Mucosa of rectum (tissue), 2 donors: ENCODE results near the gene MYO5B.

Experiments
- H3K27ac ChIP-seq, 2 donors: one replicate each; pipeline ENCODE4 v1.7.0; 2013; ENCODE audit warnings: inconsistent platforms in 2 of 2, low read depth in 2 of 2, low read length in 2 of 2
- H3K27me3 ChIP-seq, 2 donors: one replicate each; pipeline ENCODE4 v1.7.0; 2013; ENCODE audit warnings: low read length in 2 of 2; ENCODE audit not compliant: control insufficient read depth in 2 of 2, insufficient read depth in 2 of 2
- H3K36me3 ChIP-seq, 2 donors: one replicate each; pipeline ENCODE4 v1.7.0; 2013; ENCODE audit warnings: low read length in 2 of 2; ENCODE audit not compliant: control insufficient read depth in 2 of 2, insufficient read depth in 2 of 2
- H3K4me1 ChIP-seq, 2 donors: one replicate each; pipeline ENCODE4 v1.7.0; 2013; ENCODE audit warnings: low read length in 2 of 2, mild to moderate bottlenecking in 1 of 2; ENCODE audit not compliant: control insufficient read depth in 2 of 2, insufficient read depth in 2 of 2
- H3K4me3 ChIP-seq, 2 donors: one replicate each; pipeline ENCODE4 v1.7.0; 2013; ENCODE audit warnings: low read length in 2 of 2
- H3K9ac ChIP-seq, 2 donors: one replicate each; pipeline ENCODE4 v1.7.0; 2013; ENCODE audit warnings: low read length in 2 of 2, low read depth in 1 of 2, mild to moderate bottlenecking in 1 of 2
- H3K9me3 ChIP-seq, 2 donors: one replicate each; pipeline ENCODE4 v1.7.0; 2013; ENCODE audit warnings: low read length in 2 of 2; ENCODE audit not compliant: control insufficient read depth in 2 of 2
- donor health status: healthy.
- donor health status: Normal muscosa, but diverticular disease.

MYO5B gene

DNA sequence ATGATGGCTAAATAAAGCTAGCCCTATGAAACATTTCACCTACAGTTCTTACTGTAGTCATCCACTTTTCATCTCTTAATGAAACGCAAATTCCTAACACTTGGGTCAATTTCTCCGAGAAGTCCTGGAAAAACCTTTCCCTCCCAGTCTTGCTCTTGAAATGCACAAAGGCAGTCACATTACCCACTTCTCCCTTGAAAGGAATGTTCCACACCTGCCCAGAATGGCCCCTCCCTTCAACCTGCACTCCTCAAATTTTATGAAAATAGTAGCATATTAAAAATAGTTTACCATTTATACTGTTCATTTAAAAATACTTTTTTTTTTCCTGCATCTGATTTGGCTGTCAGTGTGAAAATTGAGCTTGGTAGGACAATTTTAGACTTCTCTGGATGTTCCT lies 316.9 kb downstream of the MYO5B start:
- H3K4me3 ChIP-seq: no peak overlapping the region
- H3K9ac ChIP-seq: no peak overlapping the region
- H3K27me3 ChIP-seq: no peaks in the 10 kb centered on the region
- H3K9me3 ChIP-seq: no peaks in the 10 kb centered on the region
- H3K36me3 ChIP-seq: peaks cover 47 to 61% of the 10 kb centered on the region in 2 donors
- no peak overlapping the region for H3K27ac ChIP-seq
- H3K4me1 ChIP-seq: no peaks in the 10 kb centered on the region

DNA sequence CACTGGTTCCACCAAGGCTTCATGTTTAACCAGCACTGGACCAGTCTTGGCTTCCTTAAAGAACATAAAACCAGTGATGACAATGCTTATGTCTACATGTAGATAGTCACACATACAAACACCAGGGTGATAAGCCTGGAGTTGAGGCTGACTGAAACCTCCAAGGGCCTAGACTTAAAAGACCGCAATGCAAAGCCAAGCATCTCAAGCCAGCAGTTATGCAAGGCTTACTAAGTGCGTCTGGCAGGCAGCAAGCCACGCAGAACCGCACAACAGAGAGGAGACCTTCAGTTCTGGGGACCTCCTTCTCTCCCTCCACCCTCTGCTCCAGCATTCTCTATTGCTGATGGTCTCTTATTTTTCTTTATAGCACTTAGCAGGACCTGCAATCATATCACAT lies 318.4 kb downstream of the MYO5B start:
- Histone ChIP-seq H3K27ac (no peak overlapping the region), H3K4me1 (no peaks in the 10 kb centered on the region), H3K27me3 (no peaks in the 10 kb centered on the region), H3K36me3 (peaks cover 57 to 68% of the 10 kb centered on the region in 2 donors), H3K9me3 (no peaks in the 10 kb centered on the region), H3K4me3 (no peak overlapping the region), H3K9ac (no peak overlapping the region)

GRCh38 chr18:49875783-49876182 lies 319.2 kb downstream of the MYO5B start:
- H3K36me3 ChIP-seq: peaks cover 57 to 70% of the 10 kb centered on the region in 2 donors
- no peak overlapping the region for H3K4me3 ChIP-seq
- H3K4me1 ChIP-seq: no peaks in the 10 kb centered on the region
- no peaks in the 10 kb centered on the region for H3K27me3 ChIP-seq
- no peak overlapping the region for H3K27ac ChIP-seq
- H3K9me3 ChIP-seq: no peaks in the 10 kb centered on the region
- no peak overlapping the region for H3K9ac ChIP-seq

DNA sequence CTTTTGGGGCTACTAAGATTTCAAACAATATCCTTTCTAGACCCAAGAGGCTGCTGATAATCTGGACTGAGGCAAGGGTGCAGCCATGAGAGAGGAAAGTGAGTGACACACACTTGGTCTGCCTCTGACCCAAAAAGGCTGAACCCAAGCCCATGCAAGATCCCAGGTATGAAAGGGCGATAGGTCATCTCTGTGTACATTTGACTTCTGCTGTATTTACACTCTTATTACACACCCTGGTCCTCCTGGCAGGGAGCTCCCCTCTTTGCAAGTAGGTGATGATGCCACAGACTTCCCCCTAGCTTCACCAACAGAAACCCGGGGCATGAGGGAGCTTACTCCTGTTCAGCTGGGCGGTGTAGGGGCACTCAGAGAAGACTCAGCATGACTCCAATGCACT lies 319.8 kb downstream of the MYO5B start:
- H3K36me3 ChIP-seq: peaks cover 57 to 71% of the 10 kb centered on the region in 2 donors
- H3K9ac ChIP-seq: no peak overlapping the region
- H3K9me3 ChIP-seq: no peaks in the 10 kb centered on the region
- H3K4me1 ChIP-seq: no peaks in the 10 kb centered on the region
- no peak overlapping the region for H3K27ac ChIP-seq
- H3K27me3 ChIP-seq: no peaks in the 10 kb centered on the region
- no peak overlapping the region for H3K4me3 ChIP-seq

- no peak overlapping the region for H3K4me3 ChIP-seq
- no peaks in the 10 kb centered on the region for H3K27me3 ChIP-seq
- no peaks in the 10 kb centered on the region for H3K4me1 ChIP-seq
- H3K9me3 ChIP-seq: no peaks in the 10 kb centered on the region
- H3K36me3 ChIP-seq: peaks cover 54 to 66% of the 10 kb centered on the region in 2 donors
- H3K27ac ChIP-seq: no peak overlapping the region
- H3K9ac ChIP-seq: no peak overlapping the region
These were observed 320.7 kb downstream of the MYO5B start for GRCh38 chr18:49874238-49874637.

- no peak overlapping the region for H3K9ac ChIP-seq
- H3K4me3 ChIP-seq: no peak overlapping the region
- no peaks in the 10 kb centered on the region for H3K9me3 ChIP-seq
- H3K36me3 ChIP-seq: peaks cover 19 to 30% of the 10 kb centered on the region in 2 donors
- H3K4me1 ChIP-seq: no peaks in the 10 kb centered on the region
- no peaks in the 10 kb centered on the region for H3K27me3 ChIP-seq
- no peak overlapping the region for H3K27ac ChIP-seq
These were observed 325.6 kb downstream of the MYO5B start for GRCh38 chr18:49869354-49869753.

DNA sequence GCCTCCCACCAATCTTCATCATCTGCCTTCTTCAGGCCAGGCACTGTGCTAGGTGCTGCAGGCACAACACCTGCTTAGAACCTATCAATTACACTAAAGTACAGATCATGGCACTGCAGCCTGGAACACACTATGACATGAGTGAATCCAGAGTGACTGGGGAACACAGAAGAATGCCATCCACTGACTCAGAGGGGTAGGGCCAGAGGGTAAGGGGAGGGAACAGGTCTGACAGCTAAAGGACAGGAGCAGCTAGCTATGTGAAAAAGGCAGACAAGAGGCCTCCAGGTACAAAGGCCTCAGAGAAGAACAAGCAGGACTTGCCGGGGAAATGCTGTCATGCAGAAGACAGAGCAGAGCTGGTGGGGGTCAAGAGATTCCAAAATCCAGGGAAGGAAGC lies 328.3 kb downstream of the MYO5B start:
- Histone ChIP-seq H3K27me3 (no peaks in the 10 kb centered on the region), H3K9ac (no peak overlapping the region), H3K27ac (no peak overlapping the region)

GRCh38 chr18:49865401-49865800 lies 329.5 kb downstream of the MYO5B start:
- peaks cover 5 to 22% of the 10 kb centered on the region in 2 donors for H3K36me3 ChIP-seq

More for the DNA sequence above, 328.3 kb downstream of the MYO5B start:
- Histone ChIP-seq H3K9me3 (no peaks in the 10 kb centered on the region), H3K4me3 (no peak overlapping the region), H3K36me3 (peaks cover 5 to 25% of the 10 kb centered on the region in 2 donors), H3K4me1 (no peaks in the 10 kb centered on the region)

DNA sequence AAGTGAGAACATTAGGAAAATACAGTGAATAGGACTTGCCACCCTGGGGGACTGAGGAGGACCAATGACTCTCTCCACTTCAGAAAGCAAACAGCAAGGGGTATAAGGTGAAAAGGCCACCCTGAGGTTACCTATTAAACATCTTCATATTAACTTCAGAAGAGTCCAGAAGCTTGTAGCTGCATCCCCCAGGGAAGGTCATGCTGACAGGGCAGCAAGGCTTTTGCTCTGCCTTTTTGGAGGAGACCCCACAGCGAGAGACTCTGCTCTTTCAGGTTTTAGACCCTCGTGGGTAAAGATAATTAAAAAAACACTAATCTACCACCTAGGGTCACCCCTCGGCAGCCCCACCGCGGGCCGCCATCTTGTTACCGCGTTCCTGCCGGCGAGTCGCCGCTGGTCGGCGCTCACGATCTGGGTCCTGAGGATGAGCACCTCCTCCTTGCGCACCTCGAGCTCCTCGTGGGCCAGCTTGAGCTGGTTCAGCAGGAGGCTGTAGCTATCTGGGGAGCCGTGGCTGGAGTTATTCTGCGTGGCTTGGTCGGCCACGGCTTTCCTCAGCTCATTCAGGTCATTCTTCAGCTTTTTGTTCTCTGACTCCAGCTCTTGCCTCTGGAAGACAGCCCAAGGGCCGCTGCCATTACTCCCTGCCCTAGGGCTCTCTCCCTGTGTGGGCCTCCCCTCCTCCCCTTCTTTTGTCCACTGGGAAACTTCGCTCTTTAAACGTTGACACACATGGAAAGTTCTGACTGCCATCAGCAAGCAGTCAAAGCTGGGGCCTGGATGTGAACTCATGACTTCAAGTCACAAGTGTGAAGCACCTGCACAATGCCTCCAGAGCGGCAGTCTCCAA lies 331.0 kb downstream of the MYO5B start:
- H3K9ac ChIP-seq: no peak overlapping the region
- H3K9me3 ChIP-seq: no peaks in the 10 kb centered on the region
- H3K4me1 ChIP-seq: peaks cover 17 to 19% of the 10 kb centered on the region in 2 donors
- H3K27me3 ChIP-seq: no peaks in the 10 kb centered on the region
- H3K4me3 ChIP-seq: no peak overlapping the region
- H3K27ac ChIP-seq: no peak overlapping the region
- H3K36me3 ChIP-seq: peaks cover 5 to 15% of the 10 kb centered on the region in 2 donors

More at GRCh38 chr18:49865401-49865800, 329.5 kb downstream of the MYO5B start:
- no peak overlapping the region for H3K4me3 ChIP-seq
- no peaks in the 10 kb centered on the region for H3K9me3 ChIP-seq
- no peak overlapping the region for H3K27ac ChIP-seq
- peaks cover 4 to 6% of the 10 kb centered on the region in 2 donors for H3K4me1 ChIP-seq
- no peak overlapping the region for H3K9ac ChIP-seq
- H3K27me3 ChIP-seq: no peaks in the 10 kb centered on the region

DNA sequence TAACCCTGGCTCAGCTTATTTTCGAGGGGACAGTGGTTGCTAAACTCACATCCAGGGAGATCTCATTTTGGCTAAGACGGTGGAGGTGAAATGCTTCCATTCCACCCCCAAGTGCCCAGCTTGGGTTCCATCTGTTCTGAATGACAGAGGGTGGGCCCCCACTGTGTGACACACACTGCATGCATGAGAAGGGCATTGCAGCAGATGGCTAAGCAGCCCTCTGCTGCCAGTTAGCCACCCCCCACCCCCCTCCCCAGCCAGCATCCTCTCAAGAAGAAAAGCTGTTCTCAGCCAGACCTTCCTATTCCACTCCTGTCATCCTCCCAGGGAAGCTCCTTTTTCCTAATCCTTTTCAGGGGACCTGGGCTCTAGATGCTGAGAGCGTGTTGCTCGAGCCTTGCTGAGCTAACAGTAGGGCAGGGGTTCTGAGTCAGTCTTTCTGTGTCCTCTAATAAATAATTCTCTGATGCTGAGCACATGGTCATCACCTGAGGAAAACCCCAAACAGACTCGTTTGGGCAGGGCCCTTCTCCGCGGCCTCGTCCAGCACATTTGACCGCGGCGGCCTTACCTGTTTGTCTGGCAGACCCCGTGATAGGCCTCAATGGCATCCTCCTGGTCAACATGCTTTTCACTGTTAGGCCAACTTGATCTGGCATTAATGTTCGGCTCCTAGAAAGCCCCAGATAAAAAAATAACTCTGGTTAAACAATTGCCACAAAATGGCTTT lies 332.1 kb downstream of the MYO5B start:
- H3K4me1 ChIP-seq: peaks cover 20 to 26% of the 10 kb centered on the region in 2 donors
- H3K27ac ChIP-seq: no peak overlapping the region
- H3K4me3 ChIP-seq: no peak overlapping the region
- H3K36me3 ChIP-seq: peaks cover 5 to 9% of the 10 kb centered on the region in 2 donors
- H3K9me3 ChIP-seq: no peaks in the 10 kb centered on the region
- H3K27me3 ChIP-seq: no peaks in the 10 kb centered on the region
- H3K9ac ChIP-seq: no peak overlapping the region
